IMR-90 (cell line): ENCODE measurements around the gene SLC66A1. TPM values are rescaled to one million over a fixed set of nuclear protein-coding genes. Genes with fewer than 3 reads are reported as not detected.

Experiments used
- ATAC-seq: fragments of 200-7000 bp; cut with Tn5 transposase; 2 replicates; pipeline ENCODE4 v1.9.1; 2020; ENCODE audit warnings: low read depth, mild to moderate bottlenecking, moderate library complexity
- BruUV-seq: library from RNA; stranded (reverse); fragments of 400-500 nt; replicated peaks from 2 replicates; lab custom pipeline; 2021; lab: Mats Ljungman, UMichigan
- CTCF ChIA-PET: fragments of 300-600 bp; formaldehyde crosslinking; extraction: SDS; loops from one replicate; lab custom pipeline; 2021; ENCODE audit warnings: antibody characterized with exemption; lab: Yijun Ruan, JAX
- POLR2A ChIA-PET: fragments of 300-600 bp; sonication (Branson Sonifier 250); formaldehyde crosslinking; loops from one replicate; lab custom pipeline; 2022; ENCODE audit warnings: antibody characterized with exemption; ENCODE audit not compliant: unreplicated experiment; lab: Charles Lee
- DNase-seq: peaks from one replicate; pipeline ENCODE4 v3.0.0; 2013
- H2AFZ ChIP-seq: replicated peaks from 2 replicates; pipeline ENCODE3; 2013; ENCODE audit warnings: low read length, mild to moderate bottlenecking; ENCODE audit not compliant: poor library complexity
- H2AK5ac ChIP-seq: 2 replicates; pipeline ENCODE4 v1.6.1; 2013; ENCODE audit warnings: low read depth, low read length, inconsistent platforms
- H2AK9ac ChIP-seq: replicated peaks from 2 replicates; pipeline ENCODE3; 2013; ENCODE audit warnings: mild to moderate bottlenecking, low read depth, low read length, moderate library complexity; ENCODE audit not compliant: poor library complexity
- H2BK120ac ChIP-seq: 2 replicates; pipeline ENCODE4 v1.6.1; 2013; ENCODE audit warnings: low read depth, low read length, inconsistent platforms
- H2BK15ac ChIP-seq: 3 replicates; pipeline ENCODE4 v1.6.1; 2013; ENCODE audit warnings: low read depth, low read length, inconsistent platforms
- H2BK20ac ChIP-seq: 2 replicates; pipeline ENCODE4 v1.6.1; 2013; ENCODE audit warnings: low read depth, mild to moderate bottlenecking, inconsistent platforms, low read length, moderate library complexity
- H2BK5ac ChIP-seq: 2 replicates; pipeline ENCODE4 v1.6.1; 2013; ENCODE audit warnings: mild to moderate bottlenecking, low read depth, low read length, inconsistent platforms; ENCODE audit not compliant: poor library complexity, severe bottlenecking
- H3K14ac ChIP-seq: replicated peaks from 2 replicates; pipeline ENCODE4 v1.6.1; 2013; ENCODE audit warnings: low read depth, low read length, inconsistent platforms
- H3K18ac ChIP-seq: 2 replicates; pipeline ENCODE4 v1.6.1; 2013; ENCODE audit warnings: low read depth, low read length, control low read depth
- H3K23ac ChIP-seq: 2 replicates; pipeline ENCODE4 v1.6.1; 2013; ENCODE audit warnings: low read depth, low read length, inconsistent platforms
- H3K27ac ChIP-seq: 2 replicates; pipeline ENCODE4 v1.5.1; 2013; ENCODE audit warnings: mild to moderate bottlenecking, control low read depth, low read length; ENCODE audit not compliant: insufficient read depth
- H3K27me3 ChIP-seq: 2 replicates; pipeline ENCODE4 v1.6.1; 2013; ENCODE audit warnings: low read length; ENCODE audit not compliant: control insufficient read depth, insufficient read depth
- H3K36me3 ChIP-seq: 2 replicates; pipeline ENCODE4 v1.6.1; 2013; ENCODE audit warnings: low read length, mixed read lengths; ENCODE audit not compliant: control insufficient read depth, insufficient read depth
- H3K4ac ChIP-seq: 2 replicates; pipeline ENCODE4 v1.6.1; 2013; ENCODE audit warnings: low read depth, low read length, inconsistent platforms
- H3K4me1 ChIP-seq: 2 replicates; pipeline ENCODE4 v1.6.1; 2013; ENCODE audit warnings: low read length, mixed read lengths; ENCODE audit not compliant: control insufficient read depth, insufficient read depth
- H3K4me2 ChIP-seq: 2 replicates; pipeline ENCODE4 v1.6.1; 2013; ENCODE audit warnings: low read depth, mild to moderate bottlenecking, control low read depth, low read length, moderate library complexity
- H3K4me3 ChIP-seq: 2 replicates; pipeline ENCODE4 v1.5.1; 2013; ENCODE audit warnings: low read depth, mild to moderate bottlenecking, control low read depth, low read length, moderate library complexity; ENCODE audit not compliant: insufficient read depth
- H3K56ac ChIP-seq: 2 replicates; pipeline ENCODE4 v1.6.1; 2013; ENCODE audit warnings: low read length, inconsistent platforms; ENCODE audit not compliant: insufficient read depth; ENCODE audit errors: extremely low read depth
- H3K79me1 ChIP-seq, 2 experiments: 2 replicates each; pipeline ENCODE4 v1.6.1; 2013; ENCODE audit warnings: low read length in 2 of 2, inconsistent platforms in 1 of 2, low read depth in 1 of 2
- H3K9ac ChIP-seq: 2 replicates; pipeline ENCODE4 v1.6.1; 2013; ENCODE audit warnings: low read depth, low read length, control low read depth
- H3K9me1 ChIP-seq: 2 replicates; pipeline ENCODE4 v1.6.1; 2013; ENCODE audit warnings: low read length, inconsistent platforms; ENCODE audit not compliant: insufficient read depth
- H3K9me3 ChIP-seq: 2 replicates; pipeline ENCODE4 v1.6.1; 2013; ENCODE audit warnings: low read length; ENCODE audit not compliant: control insufficient read depth, insufficient read depth
- H4K20me1 ChIP-seq: 2 replicates; pipeline ENCODE4 v1.6.1; 2013; ENCODE audit warnings: low read length, inconsistent platforms; ENCODE audit not compliant: insufficient read depth
- H4K5ac ChIP-seq: 2 replicates; pipeline ENCODE4 v1.6.1; 2013; ENCODE audit warnings: mild to moderate bottlenecking, low read depth, low read length, control low read depth
- H4K8ac ChIP-seq, 2 experiments: 2 replicates each; pipeline ENCODE4 v1.6.1; 2013; ENCODE audit warnings: low read depth in 2 of 2, low read length in 2 of 2, control low read depth in 1 of 2, inconsistent platforms in 1 of 2
- H4K91ac ChIP-seq: 2 replicates; pipeline ENCODE4 v1.6.1; 2013; ENCODE audit warnings: low read depth, low read length, inconsistent platforms; ENCODE audit not compliant: insufficient read depth
- BHLHE40 ChIP-seq: fragments of 150-350 bp; IDR thresholded peaks from 2 replicates; pipeline ENCODE4 v1.6.1; 2016; ENCODE audit warnings: mild to moderate bottlenecking, low read depth, low read length
- CEBPB ChIP-seq: IDR thresholded peaks from 2 replicates; pipeline ENCODE4 v1.6.1; 2012; ENCODE audit warnings: low read depth, low read length, improper control_type of control experiment
- CHD1 ChIP-seq: IDR thresholded peaks from 2 replicates; pipeline ENCODE4 v1.6.1; 2012; ENCODE audit warnings: low read depth, low read length, improper control_type of control experiment
- CTCF ChIP-seq: conservative IDR thresholded peaks from 2 replicates; pipeline ENCODE4 v1.5.1; 2012; ENCODE audit warnings: mild to moderate bottlenecking, low read depth, low read length, improper control_type of control experiment
- ELK1 ChIP-seq: fragments of 150-350 bp; IDR thresholded peaks from 2 replicates; pipeline ENCODE4 v1.6.1; 2016; ENCODE audit warnings: low read depth, mild to moderate bottlenecking, low read length, moderate library complexity, borderline replicate concordance
- MAFK ChIP-seq: IDR thresholded peaks from 2 replicates; pipeline ENCODE4 v1.6.1; 2012; ENCODE audit warnings: low read depth, low read length, improper control_type of control experiment
- MAZ ChIP-seq: IDR thresholded peaks from 2 replicates; pipeline ENCODE4 v1.6.1; 2012; ENCODE audit warnings: low read depth, mild to moderate bottlenecking, low read length, improper control_type of control experiment, moderate library complexity, borderline replicate concordance
- MXI1 ChIP-seq: IDR thresholded peaks from 2 replicates; pipeline ENCODE4 v1.6.1; 2012; ENCODE audit warnings: low read depth, mild to moderate bottlenecking, low read length, moderate library complexity, borderline replicate concordance
- NFE2L2 ChIP-seq: fragments of 150-350 bp; IDR thresholded peaks from 2 replicates; pipeline ENCODE4 v1.6.1; 2016; ENCODE audit warnings: low read depth, mild to moderate bottlenecking, low read length
- POLR2A ChIP-seq: IDR thresholded peaks from 2 replicates; pipeline ENCODE4 v1.6.1; 2012; ENCODE audit warnings: mild to moderate bottlenecking, low read depth, low read length
- RAD21 ChIP-seq: IDR thresholded peaks from 2 replicates; pipeline ENCODE4 v1.6.1; 2012; ENCODE audit warnings: low read length, improper control_type of control experiment
- RCOR1 ChIP-seq: IDR thresholded peaks from 2 replicates; pipeline ENCODE4 v1.6.1; 2012; ENCODE audit warnings: mild to moderate bottlenecking, low read length, improper control_type of control experiment; ENCODE audit not compliant: insufficient replicate concordance
- RFX5 ChIP-seq: IDR thresholded peaks from 2 replicates; pipeline ENCODE4 v1.8.0; 2012; ENCODE audit warnings: low read depth, mild to moderate bottlenecking, low read length, moderate library complexity
- SMC3 ChIP-seq: fragments of 150-350 bp; IDR thresholded peaks from 2 replicates; pipeline ENCODE4 v1.6.1; 2016; ENCODE audit warnings: low read depth, mild to moderate bottlenecking, antibody characterized with exemption, low read length, moderate library complexity
- USF2 ChIP-seq: fragments of 150-350 bp; IDR thresholded peaks from 2 replicates; pipeline ENCODE4 v1.6.1; 2017; ENCODE audit warnings: mild to moderate bottlenecking, antibody characterized with exemption, low read length, low read depth
- WGBS, 2 experiments: methylation state at CpG; one replicate each; pipeline versions ENCODE4 v1.1.5 to v1.1.7; 2013; ENCODE audit warnings: missing lambda C conversion rate in 2 of 2; ENCODE audit not compliant: insufficient read length in 1 of 2; ENCODE audit errors: extremely low coverage in 2 of 2; 5-methylcytosine and 5-hydroxymethylcytosine counted together
- dilution Hi-C: fragments of 300-500 bp; cut with HindIII; formaldehyde crosslinking; loops from one replicate; pipeline ENCODE4 v1.14.3; 2018; ENCODE audit warnings: low sequenced_read_pairs; ENCODE audit not compliant: unreplicated experiment
- in situ Hi-C: fragments of 300-500 bp; cut with MboI; formaldehyde crosslinking; loops from 3 replicates; pipeline ENCODE4 v1.14.3; 2019; ENCODE audit warnings: low sequenced_read_pairs, inconsistent platforms, mixed read lengths
- intact Hi-C: fragments of 100-400 bp; cut with micrococcal nuclease; formaldehyde crosslinking; loops from 2 replicates; pipeline ENCODE4 v1.10.0; 2022
- polyA plus RNA-seq, 3 experiments: library from polyadenylated mRNA; depleted of rRNA; stranded (reverse); fragments of >200 nt; gene quantifications; 2 replicates each; pipeline ENCODE4 v1.2.3, GENCODE V29; 2012; ENCODE audit warnings: low replicate concordance in 1 of 3
- total RNA-seq: library from RNA; depleted of rRNA; stranded (reverse); fragments of >200 nt; gene quantifications from 2 replicates; pipeline ENCODE4 v1.2.3, GENCODE V29; 2012

SLC66A1 gene
- total and polyA plus RNA-seq, 2 of the 4 experiments (the other 2 are of a cell fraction): 6.8 to 18.9 TPM

GRCh38 chr1:19370453-19371170 lies 58.5 kb downstream of the SLC66A1 start:
- 93% methylated on average over 3 of the region's 13 CpGs; no CpG with 5 or more reads in 1 of the 2 experiments for WGBS, 2 experiments
- intact Hi-C loops: no loop called here
- Histone ChIP-seq H3K36me3 (peaks cover 56% of the 10 kb centered on the region), H3K27ac (no peak overlapping the region), H3K56ac (no peak overlapping the region), H3K14ac (no peak overlapping the region), H3K9me3 (no peaks in the 10 kb centered on the region), H2BK20ac (no peak overlapping the region), H3K4me1 (no peaks in the 10 kb centered on the region), H4K20me1 (peaks cover 72% of the 10 kb centered on the region), H3K9me1 (peaks cover 31% of the 10 kb centered on the region), H3K4me2 (no peak overlapping the region), H2AK5ac (no peak overlapping the region), H2BK15ac (no peak overlapping the region), H3K4me3 (no peak overlapping the region), H4K8ac (no peak overlapping the region), H2BK5ac (no peak overlapping the region), H2BK120ac (no peak overlapping the region), H4K5ac (no peak overlapping the region), H3K9ac (no peak overlapping the region), H3K18ac (no peak overlapping the region), H3K4ac (no peak overlapping the region), H3K27me3 (no peaks in the 10 kb centered on the region), H2AK9ac (no peak overlapping the region), H4K91ac (no peak overlapping the region), H3K23ac (no peak overlapping the region), H3K79me1 (peaks cover 33 to 92% of the 10 kb centered on the region in 2 experiments), H2AFZ (no peak overlapping the region)
- dilution Hi-C loops: no loop called here
- ChIA-PET CTCF (no interaction called here), POLR2A (no interaction called here)
- no TSS peak for BruUV-seq
- no peak for DNase-seq
- ATAC-seq: no peak
- in situ Hi-C loops: no loop called here
- TF ChIP-seq MAZ: no peak
- TF ChIP-seq MXI1: no peak
- TF ChIP-seq BHLHE40: no peak
- TF ChIP-seq RFX5: no peak
- TF ChIP-seq SMC3: no peak
- TF ChIP-seq ELK1: no peak
- no peak for TF ChIP-seq USF2
- TF ChIP-seq NFE2L2: no peak
- TF ChIP-seq CHD1: no peak
- no peak for TF ChIP-seq CEBPB
- no peak for TF ChIP-seq RCOR1
- no peak for TF ChIP-seq RAD21
- TF ChIP-seq CTCF: no peak
- no peak for TF ChIP-seq POLR2A
- TF ChIP-seq MAFK: no peak
